ENCODE measurements around the gene AKT1S1.

The AKT1S1 gene

GRCh38 chr19:49872245-49873128 is 4.7 kb downstream of the AKT1S1 start:
- Mint-ChIP-seq H3K9me3 (no peaks in the 10 kb centered on the region), H3K4me1 (ENCODE audit: low read depth) (peaks cover 22% of the 10 kb centered on the region), H3K27ac (peak overlapping the region; percentile 29), H3K27me3 (ENCODE audit: low read depth) (no peaks in the 10 kb centered on the region), H3K4me3 (no peak overlapping the region), H3K36me3 (ENCODE audit: low read depth) (peaks cover 4% of the 10 kb centered on the region)
- no peak for DNase-seq (ENCODE audit: low spot score)

- H3K27me3 Mint-ChIP-seq (ENCODE audit: low read depth) = no peaks in the 10 kb centered on the region
- H3K36me3 Mint-ChIP-seq (ENCODE audit: low read depth) = peaks cover 8% of the 10 kb centered on the region
- H3K27ac Mint-ChIP-seq = peak overlapping the region; percentile 73
- H3K9me3 Mint-ChIP-seq = no peaks in the 10 kb centered on the region
- DNase-seq (ENCODE audit: low spot score) = no peak
- H3K4me1 Mint-ChIP-seq (ENCODE audit: low read depth) = peaks cover 27% of the 10 kb centered on the region
- no peak overlapping the region for H3K4me3 Mint-ChIP-seq
Measured at GRCh38 chr19:49871349-49871985, 5.7 kb downstream of the AKT1S1 start.

GRCh38 chr19:49870309-49870901 is 6.8 kb downstream of the AKT1S1 start:
- Mint-ChIP-seq H3K36me3 (ENCODE audit: low read depth) (peaks cover 14% of the 10 kb centered on the region), H3K4me1 (ENCODE audit: low read depth) (peaks cover 30% of the 10 kb centered on the region), H3K27ac (peak overlapping the region; percentile 86), H3K27me3 (ENCODE audit: low read depth) (no peaks in the 10 kb centered on the region), H3K4me3 (no peak overlapping the region), H3K9me3 (no peaks in the 10 kb centered on the region)
- DNase-seq (ENCODE audit: low spot score) = no peak

GRCh38 chr19:49869484-49870308 is 7.5 kb downstream of the AKT1S1 start:
- Mint-ChIP-seq H3K9me3 (no peaks in the 10 kb centered on the region), H3K4me1 (ENCODE audit: low read depth) (peaks cover 31% of the 10 kb centered on the region), H3K4me3 (no peak overlapping the region)

GRCh38 chr19:49869009-49869483 is 8.1 kb downstream of the AKT1S1 start:
- Mint-ChIP-seq H3K4me1 (ENCODE audit: low read depth) (peaks cover 31% of the 10 kb centered on the region), H3K36me3 (ENCODE audit: low read depth) (peaks cover 27% of the 10 kb centered on the region), H3K27ac (no peak overlapping the region), H3K27me3 (ENCODE audit: low read depth) (no peaks in the 10 kb centered on the region), H3K4me3 (no peak overlapping the region), H3K9me3 (no peaks in the 10 kb centered on the region)
- DNase-seq (ENCODE audit: low spot score) = no peak

More at GRCh38 chr19:49869484-49870308, 7.5 kb downstream of the AKT1S1 start:
- Mint-ChIP-seq H3K27me3 (ENCODE audit: low read depth) (no peaks in the 10 kb centered on the region), H3K27ac (peak overlapping the region; percentile 86), H3K36me3 (ENCODE audit: low read depth) (peaks cover 20% of the 10 kb centered on the region)
- peak; percentile 94 for DNase-seq (ENCODE audit: low spot score)

- Mint-ChIP-seq H3K27ac (peak within 1 kb of the TSS; percentile 100), H3K27me3 (ENCODE audit: low read depth) (no peaks in the 10 kb centered on the region), H3K36me3 (ENCODE audit: low read depth) (peaks cover 34% of the 10 kb centered on the region), H3K4me1 (ENCODE audit: low read depth) (peaks cover 31% of the 10 kb centered on the region), H3K9me3 (no peaks in the 10 kb centered on the region), H3K4me3 (no peak within 1 kb of the TSS)
- peak; percentile 89 for DNase-seq (ENCODE audit: low spot score)
Measured at GRCh38 chr19:49866933-49867782, 10.0 kb downstream of the AKT1S1 start, which contains the start of gene PNKP. PNKP (minus strand) TSS chr19:49867576; CDS start chr19:49867204, 372 bp downstream.

- no peaks in the 10 kb centered on the region for H3K9me3 Mint-ChIP-seq
- no peak overlapping the region for H3K27ac Mint-ChIP-seq
- no peak overlapping the region for H3K4me3 Mint-ChIP-seq
- DNase-seq (ENCODE audit: low spot score) = no peak
- H3K4me1 Mint-ChIP-seq (ENCODE audit: low read depth) = peaks cover 24% of the 10 kb centered on the region
- H3K36me3 Mint-ChIP-seq (ENCODE audit: low read depth) = peaks cover 37% of the 10 kb centered on the region
- H3K27me3 Mint-ChIP-seq (ENCODE audit: low read depth) = no peaks in the 10 kb centered on the region
Measured at GRCh38 chr19:49864890-49865289, 12.3 kb downstream of the AKT1S1 start.

- peaks cover 41% of the 10 kb centered on the region for H3K36me3 Mint-ChIP-seq (ENCODE audit: low read depth)
Measured at GRCh38 chr19:49863935-49864320, 13.2 kb downstream of the AKT1S1 start.

GRCh38 chr19:49863254-49863934 is 13.8 kb downstream of the AKT1S1 start:
- Mint-ChIP-seq H3K36me3 (ENCODE audit: low read depth) (peaks cover 44% of the 10 kb centered on the region), H3K27me3 (ENCODE audit: low read depth) (no peaks in the 10 kb centered on the region), H3K9me3 (no peaks in the 10 kb centered on the region), H3K4me1 (ENCODE audit: low read depth) (peaks cover 21% of the 10 kb centered on the region), H3K27ac (no peak overlapping the region), H3K4me3 (no peak overlapping the region)
- DNase-seq (ENCODE audit: low spot score) = no peak

More at GRCh38 chr19:49863935-49864320, 13.2 kb downstream of the AKT1S1 start:
- no peak overlapping the region for H3K27ac Mint-ChIP-seq
- H3K4me1 Mint-ChIP-seq (ENCODE audit: low read depth) = peaks cover 24% of the 10 kb centered on the region
- no peaks in the 10 kb centered on the region for H3K27me3 Mint-ChIP-seq (ENCODE audit: low read depth)
- no peak overlapping the region for H3K4me3 Mint-ChIP-seq
- no peaks in the 10 kb centered on the region for H3K9me3 Mint-ChIP-seq
- DNase-seq (ENCODE audit: low spot score) = no peak

GRCh38 chr19:49862391-49863253 is 14.5 kb downstream of the AKT1S1 start:
- Mint-ChIP-seq H3K9me3 (no peaks in the 10 kb centered on the region), H3K4me3 (no peak overlapping the region), H3K4me1 (ENCODE audit: low read depth) (peaks cover 21% of the 10 kb centered on the region), H3K27ac (no peak overlapping the region), H3K36me3 (ENCODE audit: low read depth) (peaks cover 44% of the 10 kb centered on the region), H3K27me3 (ENCODE audit: low read depth) (no peaks in the 10 kb centered on the region)
- DNase-seq (ENCODE audit: low spot score) = no peak

GRCh38 chr19:49861541-49862378 is 15.4 kb downstream of the AKT1S1 start:
- Mint-ChIP-seq H3K27ac (peak overlapping the region; percentile 31), H3K9me3 (no peaks in the 10 kb centered on the region), H3K36me3 (ENCODE audit: low read depth) (peaks cover 43% of the 10 kb centered on the region), H3K27me3 (ENCODE audit: low read depth) (no peaks in the 10 kb centered on the region), H3K4me3 (no peak overlapping the region), H3K4me1 (ENCODE audit: low read depth) (peaks cover 17% of the 10 kb centered on the region)
- DNase-seq (ENCODE audit: low spot score) = no peak

Measured in T-helper 2 cell treated with Interferon-gamma antibody and Interleukin-4, amounts not matched to agents 5 μg/mL and 100 μg/mL, for 36 hours (primary cell).